ENCODE measurements around the gene PRUNE2. TPM values are rescaled to one million over a fixed set of nuclear protein-coding genes. Genes with fewer than 3 reads are reported as not detected.
A peak's percentile ranks its signal among the peaks of the same experiment; 100 is the strongest.

The PRUNE2 gene
- total RNA-seq, 1 donor = 80.0 TPM

DNA sequence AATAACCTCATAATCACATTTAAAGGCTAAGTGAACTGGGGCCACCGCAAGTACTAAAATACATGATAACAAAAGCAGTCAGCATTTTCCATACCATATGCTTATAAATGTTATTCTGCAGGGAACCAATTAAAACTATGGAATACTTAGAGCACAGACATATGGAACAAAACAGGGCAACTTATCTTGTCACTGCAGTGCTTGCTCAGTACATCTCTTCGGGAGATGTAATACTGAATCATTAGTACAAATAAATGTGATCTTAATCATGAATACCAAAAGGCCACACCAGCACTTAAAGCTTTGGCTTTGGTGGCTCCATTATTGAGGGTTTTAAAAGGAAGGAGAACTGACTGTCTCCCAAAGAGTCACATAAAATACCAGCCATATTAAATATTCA lies 32.1 kb downstream of the PRUNE2 start:
- Histone ChIP-seq H3K4me3 (ENCODE audit: insufficient read depth, low read length) (no peak overlapping the region), H3K4me1 (ENCODE audit: insufficient read depth, low read length) (peaks cover 30% of the 10 kb centered on the region)

DNA sequence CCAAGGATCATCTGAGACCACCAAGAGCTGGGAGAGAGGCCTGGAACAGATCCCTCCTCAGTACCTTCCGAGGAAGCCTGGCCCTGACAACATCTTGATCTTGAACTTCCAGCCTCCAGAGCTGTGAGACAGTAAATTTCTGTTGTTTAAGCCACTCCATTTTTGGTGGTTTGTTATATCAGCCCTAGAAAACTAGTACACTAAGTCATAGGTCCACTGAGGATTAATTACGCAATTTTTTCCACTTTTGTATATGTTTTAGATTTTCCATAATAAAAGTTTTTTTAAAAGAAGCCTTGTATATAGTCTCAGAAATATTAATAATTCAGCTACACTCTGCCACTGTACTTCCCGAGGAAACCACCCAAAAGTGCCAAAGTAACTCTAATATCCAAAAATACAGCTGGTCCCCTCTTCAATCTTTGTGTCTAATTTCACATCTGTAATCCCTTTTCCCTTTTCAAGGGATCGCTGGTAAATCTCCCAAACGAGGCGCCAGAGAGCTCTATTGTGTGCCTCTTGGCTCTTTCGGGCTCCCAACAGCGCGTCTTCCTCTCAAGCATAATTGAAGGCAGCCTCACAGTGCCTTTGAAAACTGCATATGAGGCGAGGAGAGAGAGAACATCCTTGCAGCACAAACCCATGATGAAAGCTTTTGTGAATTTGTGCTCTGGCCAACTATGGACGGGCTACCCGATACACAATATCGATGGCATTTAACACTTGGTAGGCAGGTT lies 32.7 kb downstream of the PRUNE2 start:
- Histone ChIP-seq H3K27me3 (ENCODE audit: insufficient read depth, low read length) (no peaks in the 10 kb centered on the region), H3K36me3 (ENCODE audit: insufficient read depth, low read length) (no peaks in the 10 kb centered on the region), H3K79me2 (ENCODE audit: insufficient read depth, low read length) (no peaks in the 10 kb centered on the region), H3K9me3 (ENCODE audit: low read depth, low read length) (no peaks in the 10 kb centered on the region), H4K20me1 (ENCODE audit: insufficient read depth, low read length) (no peaks in the 10 kb centered on the region), H3K4me3 (ENCODE audit: insufficient read depth, low read length) (no peak overlapping the region), H2AFZ (ENCODE audit: low read length) (peak overlapping the region; percentile 79), H3K27ac (ENCODE audit: low read depth, low read length) (peak overlapping the region; percentile 56), H3K4me2 (ENCODE audit: insufficient read depth, low read length) (peak overlapping the region; percentile 44), H3K4me1 (ENCODE audit: insufficient read depth, low read length) (peaks cover 30% of the 10 kb centered on the region)
- no peak for DNase-seq (ENCODE audit: insufficient read length, low spot score, missing footprints)
- TF ChIP-seq, protein P1, sequence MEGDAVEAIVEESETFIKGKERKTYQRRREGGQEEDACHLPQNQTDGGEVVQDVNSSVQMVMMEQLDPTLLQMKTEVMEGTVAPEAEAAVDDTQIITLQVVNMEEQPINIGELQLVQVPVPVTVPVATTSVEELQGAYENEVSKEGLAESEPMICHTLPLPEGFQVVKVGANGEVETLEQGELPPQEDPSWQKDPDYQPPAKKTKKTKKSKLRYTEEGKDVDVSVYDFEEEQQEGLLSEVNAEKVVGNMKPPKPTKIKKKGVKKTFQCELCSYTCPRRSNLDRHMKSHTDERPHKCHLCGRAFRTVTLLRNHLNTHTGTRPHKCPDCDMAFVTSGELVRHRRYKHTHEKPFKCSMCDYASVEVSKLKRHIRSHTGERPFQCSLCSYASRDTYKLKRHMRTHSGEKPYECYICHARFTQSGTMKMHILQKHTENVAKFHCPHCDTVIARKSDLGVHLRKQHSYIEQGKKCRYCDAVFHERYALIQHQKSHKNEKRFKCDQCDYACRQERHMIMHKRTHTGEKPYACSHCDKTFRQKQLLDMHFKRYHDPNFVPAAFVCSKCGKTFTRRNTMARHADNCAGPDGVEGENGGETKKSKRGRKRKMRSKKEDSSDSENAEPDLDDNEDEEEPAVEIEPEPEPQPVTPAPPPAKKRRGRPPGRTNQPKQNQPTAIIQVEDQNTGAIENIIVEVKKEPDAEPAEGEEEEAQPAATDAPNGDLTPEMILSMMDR (IDR thresholded peaks at IDR 0.05; ENCODE audit: extremely low read depth, low read depth, low read length) = peak; percentile 10

More for the DNA sequence above, 32.1 kb downstream of the PRUNE2 start:
- DNase-seq (ENCODE audit: insufficient read length, low spot score, missing footprints) = no peak
- TF ChIP-seq, protein P1 (IDR thresholded peaks at IDR 0.05; ENCODE audit: extremely low read depth, low read depth, low read length) = no peak
- Histone ChIP-seq H3K27ac (ENCODE audit: low read depth, low read length) (peak overlapping the region; percentile 56), H3K4me2 (ENCODE audit: insufficient read depth, low read length) (peak overlapping the region; percentile 44), H3K9me3 (ENCODE audit: low read depth, low read length) (no peaks in the 10 kb centered on the region), H3K27me3 (ENCODE audit: insufficient read depth, low read length) (no peaks in the 10 kb centered on the region), H2AFZ (ENCODE audit: low read length) (peak overlapping the region; percentile 79), H4K20me1 (ENCODE audit: insufficient read depth, low read length) (no peaks in the 10 kb centered on the region), H3K36me3 (ENCODE audit: insufficient read depth, low read length) (no peaks in the 10 kb centered on the region), H3K79me2 (ENCODE audit: insufficient read depth, low read length) (no peaks in the 10 kb centered on the region)

DNA sequence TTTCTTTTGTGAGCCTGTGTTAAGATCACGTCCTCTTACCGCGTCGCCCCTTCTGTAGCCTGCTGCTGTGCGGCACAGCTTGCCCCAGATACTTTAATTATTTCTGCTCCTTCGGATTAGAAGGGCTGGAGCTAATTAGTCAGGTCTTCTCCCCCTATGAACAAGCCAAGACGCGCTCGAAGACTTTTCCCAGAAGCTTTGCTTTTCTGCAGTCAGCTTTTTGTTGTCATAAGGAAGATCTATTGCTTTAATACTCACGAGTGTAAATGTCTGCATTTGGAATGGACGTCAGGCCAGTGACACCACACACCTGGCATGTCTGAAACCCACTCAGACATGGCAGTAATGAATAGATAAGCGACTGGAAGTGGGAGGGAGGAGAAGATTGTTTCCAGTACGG lies 37.0 kb downstream of the PRUNE2 start:
- H3K4me2 ChIP-seq (ENCODE audit: insufficient read depth, low read length) = peak overlapping the region; percentile 68
- H3K27me3 ChIP-seq (ENCODE audit: insufficient read depth, low read length) = no peaks in the 10 kb centered on the region
- no peak for DNase-seq (ENCODE audit: insufficient read length, low spot score, missing footprints)
- no peaks in the 10 kb centered on the region for H3K36me3 ChIP-seq (ENCODE audit: insufficient read depth, low read length)
- no peak overlapping the region for H3K27ac ChIP-seq (ENCODE audit: low read depth, low read length)
- H3K4me3 ChIP-seq (ENCODE audit: insufficient read depth, low read length) = peak overlapping the region; percentile 54
- TF ChIP-seq, protein P1 (IDR thresholded peaks at IDR 0.05; ENCODE audit: extremely low read depth, low read depth, low read length) = no peak
- H3K4me1 ChIP-seq (ENCODE audit: insufficient read depth, low read length) = peaks cover 38% of the 10 kb centered on the region
- H2AFZ ChIP-seq (ENCODE audit: low read length) = peak overlapping the region; percentile 81
- no peaks in the 10 kb centered on the region for H3K79me2 ChIP-seq (ENCODE audit: insufficient read depth, low read length)
- no peaks in the 10 kb centered on the region for H3K9me3 ChIP-seq (ENCODE audit: low read depth, low read length)
- no peaks in the 10 kb centered on the region for H4K20me1 ChIP-seq (ENCODE audit: insufficient read depth, low read length)

DNA sequence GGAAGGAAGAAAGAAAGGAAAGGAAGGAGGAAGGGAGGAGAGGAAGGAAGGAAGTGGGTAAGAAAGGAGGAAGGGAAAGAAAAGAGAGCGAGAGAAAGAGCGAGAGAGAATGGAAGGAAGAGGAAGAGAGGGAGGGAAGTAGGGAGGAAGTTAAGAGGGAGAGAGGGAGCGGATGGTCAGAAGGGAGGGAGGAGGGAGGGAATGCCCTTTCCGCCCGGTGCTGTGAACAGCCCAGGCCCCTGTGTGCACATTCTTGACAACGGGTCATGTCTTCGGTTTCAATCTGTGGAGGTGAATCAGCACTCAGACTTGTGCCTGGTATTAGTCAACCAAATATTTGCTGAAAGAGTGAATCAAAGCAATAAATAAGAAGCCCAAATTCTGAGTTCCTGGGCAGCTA lies 39.2 kb downstream of the PRUNE2 start:
- H3K4me2 ChIP-seq (ENCODE audit: insufficient read depth, low read length) = peak overlapping the region; percentile 67
- peak; percentile 81 for DNase-seq (ENCODE audit: insufficient read length, low spot score, missing footprints)
- no peaks in the 10 kb centered on the region for H3K36me3 ChIP-seq (ENCODE audit: insufficient read depth, low read length)
- H4K20me1 ChIP-seq (ENCODE audit: insufficient read depth, low read length) = no peaks in the 10 kb centered on the region
- H3K4me1 ChIP-seq (ENCODE audit: insufficient read depth, low read length) = peaks cover 25% of the 10 kb centered on the region
- no peaks in the 10 kb centered on the region for H3K27me3 ChIP-seq (ENCODE audit: insufficient read depth, low read length)
- peak overlapping the region; percentile 46 for H3K4me3 ChIP-seq (ENCODE audit: insufficient read depth, low read length)
- peak overlapping the region; percentile 76 for H2AFZ ChIP-seq (ENCODE audit: low read length)
- TF ChIP-seq, protein P1 (IDR thresholded peaks at IDR 0.05; ENCODE audit: extremely low read depth, low read depth, low read length) = no peak
- H3K9me3 ChIP-seq (ENCODE audit: low read depth, low read length) = no peaks in the 10 kb centered on the region
- H3K79me2 ChIP-seq (ENCODE audit: insufficient read depth, low read length) = no peaks in the 10 kb centered on the region
- peak overlapping the region; percentile 96 for H3K27ac ChIP-seq (ENCODE audit: low read depth, low read length)

Measured in osteoblast (primary cell).